Activated T-cell treated with anti-CD3 and anti-CD28 coated beads for 24 hours (primary cell): ENCODE results near the gene UNK.
"Not testable (repeated sequence)": the region's sequence is repeated elsewhere in the genome, so short reads cannot be mapped to it uniquely, and the experiment has no call there.

Experiments
- DNase-seq: peaks from one replicate; pipeline ENCODE4 v3.0.0-alpha.2; 2020; ENCODE audit warnings: low read depth

UNK gene

GRCh38 chr17:75754378-75755204, 30.0 kb upstream of the UNK start:
- no peak for DNase-seq

GRCh38 chr17:75755205-75755901, 29.3 kb upstream of the UNK start:
- DNase-seq: no peak

GRCh38 chr17:75755990-75756389, 28.6 kb upstream of the UNK start:
- DNase-seq: no peak

GRCh38 chr17:75756451-75757085, 28.0 kb upstream of the UNK start:
- no peak for DNase-seq

GRCh38 chr17:75757086-75757681, 27.4 kb upstream of the UNK start:
- no peak for DNase-seq

- no peak for DNase-seq
Measured at GRCh38 chr17:75758131-75758905, 26.3 kb upstream of the UNK start.

- DNase-seq: no peak
Measured at GRCh38 chr17:75759457-75759856, 25.1 kb upstream of the UNK start.

- not testable (repeated sequence) for DNase-seq
Measured at GRCh38 chr17:75759978-75760640, 24.5 kb upstream of the UNK start.

- no peak for DNase-seq
Measured at GRCh38 chr17:75762513-75763268, 21.9 kb upstream of the UNK start.

- DNase-seq: no peak
Measured at GRCh38 chr17:75763269-75763607, 21.4 kb upstream of the UNK start.

- DNase-seq: no peak
Measured at GRCh38 chr17:75763613-75764416, 20.8 kb upstream of the UNK start.

- DNase-seq: no peak
Measured at GRCh38 chr17:75764417-75764710, 20.2 kb upstream of the UNK start.

GRCh38 chr17:75764711-75765421, 19.7 kb upstream of the UNK start, which contains the start of gene GALK1:
Gene GALK1 (minus strand): TSS chr17:75765192. CDS start chr17:75765136, 56 bp downstream.
- peak; percentile 64 for DNase-seq

- DNase-seq: no peak
Measured at GRCh38 chr17:75765981-75766380, 18.6 kb upstream of the UNK start.

GRCh38 chr17:75767881-75768280, 16.7 kb upstream of the UNK start:
- DNase-seq: no peak

GRCh38 chr17:75769536-75769935, 15.1 kb upstream of the UNK start:
- no peak for DNase-seq

GRCh38 chr17:75771334-75772281, 13.0 kb upstream of the UNK start:
- no peak for DNase-seq
